SK-N-SH (cell line): Measurements from ENCODE around the gene ZBTB3.

Experiments used
- CTCF ChIP-seq: fragments of 200-600 bp; sonication (generic); IDR thresholded peaks from 2 replicates; pipeline ENCODE4 v1.6.1; 2017; ENCODE audit warnings: antibody characterized with exemption, mild to moderate bottlenecking, moderate library complexity
- EZH2phosphoT487 ChIP-seq: fragments of 200-600 bp; sonication (generic); IDR thresholded peaks from 2 replicates; pipeline ENCODE4 v1.6.1; 2017; ENCODE audit warnings: low read depth, mixed run types, mild to moderate bottlenecking, antibody characterized with exemption, moderate library complexity, borderline replicate concordance
- FOXM1 ChIP-seq: IDR thresholded peaks from 2 replicates; pipeline ENCODE4 v1.4.0; 2012; ENCODE audit warnings: low read depth, mild to moderate bottlenecking
- JUND ChIP-seq: IDR thresholded peaks from 2 replicates; pipeline ENCODE4 v1.4.0; 2012
- POLR2AphosphoS5 ChIP-seq: IDR thresholded peaks from 2 replicates; pipeline ENCODE4 v1.6.1; 2012; ENCODE audit warnings: low read depth, low read length
- RAD21 ChIP-seq: IDR thresholded peaks from 2 replicates; pipeline ENCODE4 v1.6.1; 2012; ENCODE audit warnings: mild to moderate bottlenecking, low read length
- TEAD4 ChIP-seq: IDR thresholded peaks from 2 replicates; pipeline ENCODE4 v1.4.0; 2012; ENCODE audit warnings: mild to moderate bottlenecking, borderline replicate concordance; ENCODE audit not compliant: insufficient read depth
- YY1 ChIP-seq: IDR thresholded peaks from 2 replicates; pipeline ENCODE4 v1.4.0; 2012; ENCODE audit warnings: low read depth, mild to moderate bottlenecking

GRCh38 chr11:62755086-62755615 is 1.2 kb upstream of the ZBTB3 start:
- TF ChIP-seq CTCF (no peak), EZH2phosphoT487 (no peak), POLR2AphosphoS5 (no peak), RAD21 (no peak), YY1 (no peak), FOXM1 (no peak), TEAD4 (no peak), JUND (no peak)
